SK-N-SH treated with all-trans-retinoic acid at 6 μM for 48 hours (cell line): ENCODE data around the gene CLHC1.

ENCODE experiments used
- GLIS3 ChIP-seq: fragments of 250-450 bp; sonication (Bioruptor Pico); IDR thresholded peaks from 2 replicates; pipeline ENCODE4 v1.5.0; 2020; ENCODE audit warnings: mild to moderate bottlenecking, moderate library complexity
- RARB ChIP-seq: fragments of 250-450 bp; sonication (Bioruptor Pico); IDR thresholded peaks from 2 replicates; pipeline ENCODE4 v1.8.0; 2021; ENCODE audit warnings: mild to moderate bottlenecking, moderate library complexity
- ZFP3 ChIP-seq: fragments of 250-450 bp; sonication (Bioruptor Pico); IDR thresholded peaks from 2 replicates; pipeline ENCODE4 v1.5.0; 2020; ENCODE audit warnings: mild to moderate bottlenecking, moderate library complexity
- ZNF565 ChIP-seq: fragments of 450-650 bp; formaldehyde crosslinking; conservative IDR thresholded peaks from 2 replicates; pipeline ENCODE4 v1.5.0; 2020; ENCODE audit warnings: low read depth, mild to moderate bottlenecking, moderate library complexity
- ZNF70 ChIP-seq: fragments of 450-650 bp; formaldehyde crosslinking; IDR thresholded peaks from 2 replicates; pipeline ENCODE4 v1.5.0; 2020; ENCODE audit warnings: mild to moderate bottlenecking, moderate library complexity
- TF ChIP-seq, protein P1 (sequence below): fragments of 250-450 bp; sonication (Bioruptor Pico); IDR thresholded peaks from 2 replicates; pipeline ENCODE4 v1.5.1; 2021; ENCODE audit warnings: mild to moderate bottlenecking, moderate library complexity
- TF ChIP-seq, protein P2 (sequence below): fragments of 250-450 bp; sonication (Bioruptor Pico); IDR thresholded peaks from 2 replicates; pipeline ENCODE4 v1.5.1; 2020; ENCODE audit warnings: low read depth, mild to moderate bottlenecking, moderate library complexity

- no peak for TF ChIP-seq RARB (CRISPR knock-in tag)
- TF ChIP-seq, protein P1, sequence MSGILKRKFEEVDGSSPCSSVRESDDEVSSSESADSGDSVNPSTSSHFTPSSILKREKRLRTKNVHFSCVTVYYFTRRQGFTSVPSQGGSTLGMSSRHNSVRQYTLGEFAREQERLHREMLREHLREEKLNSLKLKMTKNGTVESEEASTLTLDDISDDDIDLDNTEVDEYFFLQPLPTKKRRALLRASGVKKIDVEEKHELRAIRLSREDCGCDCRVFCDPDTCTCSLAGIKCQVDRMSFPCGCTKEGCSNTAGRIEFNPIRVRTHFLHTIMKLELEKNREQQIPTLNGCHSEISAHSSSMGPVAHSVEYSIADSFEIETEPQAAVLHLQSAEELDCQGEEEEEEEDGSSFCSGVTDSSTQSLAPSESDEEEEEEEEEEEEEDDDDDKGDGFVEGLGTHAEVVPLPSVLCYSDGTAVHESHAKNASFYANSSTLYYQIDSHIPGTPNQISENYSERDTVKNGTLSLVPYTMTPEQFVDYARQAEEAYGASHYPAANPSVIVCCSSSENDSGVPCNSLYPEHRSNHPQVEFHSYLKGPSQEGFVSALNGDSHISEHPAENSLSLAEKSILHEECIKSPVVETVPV (CRISPR knock-in tag), result no peak
- TF ChIP-seq ZNF565 (CRISPR knock-in tag), result no peak
- TF ChIP-seq ZNF70 (CRISPR knock-in tag), result no peak
- TF ChIP-seq ZFP3 (CRISPR knock-in tag), result no peak
- no peak for TF ChIP-seq GLIS3 (CRISPR knock-in tag)
- TF ChIP-seq, protein P2, sequence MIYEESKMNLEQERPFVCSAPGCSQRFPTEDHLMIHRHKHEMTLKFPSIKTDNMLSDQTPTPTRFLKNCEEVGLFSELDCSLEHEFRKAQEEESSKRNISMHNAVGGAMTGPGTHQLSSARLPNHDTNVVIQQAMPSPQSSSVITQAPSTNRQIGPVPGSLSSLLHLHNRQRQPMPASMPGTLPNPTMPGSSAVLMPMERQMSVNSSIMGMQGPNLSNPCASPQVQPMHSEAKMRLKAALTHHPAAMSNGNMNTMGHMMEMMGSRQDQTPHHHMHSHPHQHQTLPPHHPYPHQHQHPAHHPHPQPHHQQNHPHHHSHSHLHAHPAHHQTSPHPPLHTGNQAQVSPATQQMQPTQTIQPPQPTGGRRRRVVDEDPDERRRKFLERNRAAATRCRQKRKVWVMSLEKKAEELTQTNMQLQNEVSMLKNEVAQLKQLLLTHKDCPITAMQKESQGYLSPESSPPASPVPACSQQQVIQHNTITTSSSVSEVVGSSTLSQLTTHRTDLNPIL (CRISPR knock-in tag), result no peak
Measured at GRCh38 chr2:55139305-55139704, 92.8 kb downstream of the CLHC1 start.
